KMS-11 (cell line): ENCODE measurements around the gene CRYL1.

Source experiments
- H2AFZ ChIP-seq: fragments of 200-600 bp; sonication (generic); 2 replicates; pipeline ENCODE4 v1.6.1; 2016; ENCODE audit warnings: antibody characterized with exemption, mixed run types, low read depth
- H3K27ac ChIP-seq: fragments of 200-600 bp; sonication (generic); 2 replicates; pipeline ENCODE4 v1.6.1; 2016; ENCODE audit warnings: mild to moderate bottlenecking, mixed run types
- H3K27me3 ChIP-seq: fragments of 200-600 bp; sonication (generic); 2 replicates; pipeline ENCODE4 v1.6.1; 2017; ENCODE audit warnings: mild to moderate bottlenecking, low read depth, mixed run types, moderate library complexity; ENCODE audit not compliant: insufficient read depth
- H3K36me3 ChIP-seq: fragments of 200-600 bp; sonication (generic); 2 replicates; pipeline ENCODE4 v1.6.1; 2017; ENCODE audit warnings: mild to moderate bottlenecking, mixed run types; ENCODE audit not compliant: insufficient read depth
- H3K4me1 ChIP-seq: fragments of 200-600 bp; sonication (generic); 2 replicates; pipeline ENCODE4 v1.6.1; 2016; ENCODE audit warnings: mild to moderate bottlenecking, low read depth, mixed run types; ENCODE audit not compliant: poor library complexity, severe bottlenecking
- H3K4me2 ChIP-seq: fragments of 200-600 bp; sonication (generic); 2 replicates; pipeline ENCODE4 v1.7.0; 2016; ENCODE audit warnings: mild to moderate bottlenecking, mixed run types
- H3K4me3 ChIP-seq: fragments of 200-600 bp; sonication (generic); IDR thresholded peaks from 2 replicates; pipeline ENCODE4 v1.6.1; 2017; ENCODE audit warnings: low read depth, low read length, mixed read lengths; ENCODE audit not compliant: insufficient read depth
- H3K79me2 ChIP-seq: fragments of 200-600 bp; sonication (generic); 2 replicates; pipeline ENCODE4 v1.6.1; 2016; ENCODE audit warnings: low read depth, mixed run types; ENCODE audit not compliant: insufficient read depth
- H3K9ac ChIP-seq: fragments of 200-600 bp; sonication (generic); 2 replicates; pipeline ENCODE4 v1.6.1; 2016; ENCODE audit warnings: mild to moderate bottlenecking, mixed run types
- H4K20me1 ChIP-seq: fragments of 200-600 bp; sonication (generic); 2 replicates; pipeline ENCODE4 v1.6.1; 2016; ENCODE audit warnings: mild to moderate bottlenecking, mixed run types; ENCODE audit not compliant: insufficient read depth
- CTCF ChIP-seq: fragments of 200-600 bp; sonication (generic); conservative IDR thresholded peaks from 2 replicates; pipeline ENCODE4 v1.6.1; 2017; ENCODE audit warnings: low read depth, mild to moderate bottlenecking, antibody characterized with exemption, low read length, moderate library complexity, mixed read lengths

Gene CRYL1

DNA sequence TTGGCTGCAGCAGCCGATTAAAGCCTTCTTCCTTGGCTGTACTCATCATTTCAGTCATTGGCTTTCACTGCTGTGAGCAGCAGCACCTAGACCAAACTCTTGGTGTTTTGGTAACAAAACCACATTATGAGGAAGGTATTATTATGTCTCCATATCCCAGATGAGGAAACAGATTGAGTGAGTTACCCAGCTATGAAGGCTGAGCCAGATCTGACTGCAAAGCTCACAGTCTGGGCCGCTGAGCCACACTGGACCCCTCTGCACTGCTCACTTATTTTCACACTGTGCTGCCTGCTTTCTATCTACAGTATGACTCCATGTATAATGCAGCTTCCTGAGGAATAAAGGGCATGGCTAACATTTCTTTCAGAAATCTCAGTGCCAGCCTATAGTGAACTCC lies 24.5 kb downstream of the CRYL1 start:
- Histone ChIP-seq H2AFZ (no peak overlapping the region), H3K4me3 (no peak overlapping the region), H3K4me1 (no peaks in the 10 kb centered on the region), H3K79me2 (no peaks in the 10 kb centered on the region), H4K20me1 (no peaks in the 10 kb centered on the region), H3K9ac (no peak overlapping the region), H3K36me3 (no peaks in the 10 kb centered on the region), H3K27me3 (no peaks in the 10 kb centered on the region), H3K4me2 (no peak overlapping the region), H3K27ac (no peak overlapping the region)
- TF ChIP-seq CTCF = no peak

GRCh38 chr13:20499986-20500385 lies 25.7 kb downstream of the CRYL1 start:
- no peak overlapping the region for H3K4me3 ChIP-seq
- H2AFZ ChIP-seq = no peak overlapping the region
- no peaks in the 10 kb centered on the region for H3K27me3 ChIP-seq
- peaks cover 7% of the 10 kb centered on the region for H3K4me1 ChIP-seq
- H3K9ac ChIP-seq = no peak overlapping the region
- H4K20me1 ChIP-seq = no peaks in the 10 kb centered on the region
- no peaks in the 10 kb centered on the region for H3K36me3 ChIP-seq
- no peak overlapping the region for H3K4me2 ChIP-seq
- no peak overlapping the region for H3K27ac ChIP-seq
- H3K79me2 ChIP-seq = no peaks in the 10 kb centered on the region
- no peak for TF ChIP-seq CTCF

GRCh38 chr13:20498659-20499058 lies 27.0 kb downstream of the CRYL1 start:
- Histone ChIP-seq H4K20me1 (no peaks in the 10 kb centered on the region), H3K79me2 (no peaks in the 10 kb centered on the region), H3K27ac (no peak overlapping the region), H3K4me1 (peaks cover 8% of the 10 kb centered on the region), H3K27me3 (no peaks in the 10 kb centered on the region), H3K9ac (no peak overlapping the region), H2AFZ (no peak overlapping the region), H3K4me3 (no peak overlapping the region), H3K4me2 (no peak overlapping the region), H3K36me3 (no peaks in the 10 kb centered on the region)
- no peak for TF ChIP-seq CTCF

GRCh38 chr13:20498129-20498528 lies 27.5 kb downstream of the CRYL1 start:
- H2AFZ ChIP-seq = no peak overlapping the region

More at GRCh38 chr13:20498129-20498528, 27.5 kb downstream of the CRYL1 start:
- Histone ChIP-seq H3K4me2 (no peak overlapping the region), H3K27me3 (no peaks in the 10 kb centered on the region), H4K20me1 (no peaks in the 10 kb centered on the region), H3K4me3 (no peak overlapping the region), H3K9ac (no peak overlapping the region), H3K36me3 (no peaks in the 10 kb centered on the region), H3K4me1 (peaks cover 8% of the 10 kb centered on the region), H3K27ac (no peak overlapping the region), H3K79me2 (no peaks in the 10 kb centered on the region)
- TF ChIP-seq CTCF = no peak
